ENCODE results near the gene TPRN. TPM values are rescaled to one million over a fixed set of nuclear protein-coding genes. Genes with fewer than 3 reads are reported as not detected.

The TPRN gene
- total RNA-seq, 1 donor from 2014 or later = 16.0 TPM

DNA sequence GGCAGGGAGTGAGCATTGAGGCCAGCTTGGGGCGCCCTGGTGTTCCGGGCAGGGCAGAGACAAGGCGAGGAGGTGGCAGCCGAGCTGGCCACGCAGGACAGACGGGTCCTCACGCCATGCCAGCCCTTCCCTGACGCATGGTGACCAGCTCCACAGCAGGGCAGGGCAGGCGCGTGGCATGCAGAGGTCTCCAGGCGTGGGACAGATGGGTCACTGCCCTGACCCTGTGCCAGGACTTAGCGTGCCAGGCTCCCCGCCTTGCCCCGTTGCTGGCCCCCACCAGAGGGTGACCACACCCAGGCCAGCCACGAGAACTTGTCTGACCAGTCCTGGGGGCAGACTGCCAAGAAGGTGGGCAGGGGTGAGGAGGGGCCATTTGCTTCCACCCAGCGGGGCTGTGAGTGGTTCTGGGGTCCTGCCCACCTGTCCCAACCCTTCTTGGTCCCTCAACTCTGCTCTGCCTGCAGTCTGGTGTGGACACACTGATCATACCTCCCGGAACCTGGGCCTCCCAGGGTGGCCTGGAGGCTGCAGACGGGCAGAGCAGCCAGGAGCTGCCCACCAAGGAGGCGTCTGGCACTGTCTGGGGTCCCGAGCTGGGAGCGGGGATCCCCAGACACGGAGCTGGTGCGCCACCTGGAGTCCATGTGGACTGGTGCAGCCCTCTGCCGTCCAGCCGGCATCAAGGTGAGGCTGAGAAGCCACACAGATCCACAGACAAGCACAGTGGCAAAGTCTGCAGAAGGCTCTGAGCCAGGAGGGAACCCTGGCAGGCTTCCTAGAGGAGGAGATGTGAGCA, 26.7 kb upstream of the TPRN start, which contains the start of gene RNF224:
RNF224 (plus strand) TSS at position 449 of the 799 bp plus-strand sequence. CDS start 834 bp downstream, outside the sequence.
- Histone ChIP-seq H3K4me2 (ENCODE audit: low read length) (peak within 1 kb of the TSS; percentile 35), H3K79me2 (ENCODE audit: insufficient read depth, low read length) (no peaks in the 10 kb centered on the region), H3K4me3 (ENCODE audit: insufficient read depth, low read depth, low read length) (no peak within 1 kb of the TSS), H3K9ac (ENCODE audit: low read length) (no peak within 1 kb of the TSS), H3K36me3 (ENCODE audit: insufficient read depth, low read length) (no peaks in the 10 kb centered on the region), H3K4me1 (ENCODE audit: insufficient read depth, low read length) (peaks cover 22% of the 10 kb centered on the region), H3K27ac (ENCODE audit: low read depth, low read length) (no peak within 1 kb of the TSS), H3K27me3 (ENCODE audit: insufficient read depth, low read length) (no peaks in the 10 kb centered on the region), H4K20me1 (ENCODE audit: insufficient read depth, low read length) (no peaks in the 10 kb centered on the region), H2AFZ (ENCODE audit: low read depth, low read length) (peak within 1 kb of the TSS; percentile 18), H3K9me3 (ENCODE audit: insufficient read depth, low read depth, low read length) (no peaks in the 10 kb centered on the region)
- Mint-ChIP-seq H3K27me3 (ENCODE audit: low read depth, unreplicated experiment) (no peaks in the 10 kb centered on the region), H3K9me3 (ENCODE audit: unreplicated experiment) (no peaks in the 10 kb centered on the region), H3K4me1 (ENCODE audit: low read depth, unreplicated experiment) (peaks cover 4% of the 10 kb centered on the region), H3K36me3 (ENCODE audit: low read depth, unreplicated experiment) (no peaks in the 10 kb centered on the region), H3K4me3 (ENCODE audit: unreplicated experiment) (no peak within 1 kb of the TSS), H3K27ac (ENCODE audit: unreplicated experiment) (peak within 1 kb of the TSS; percentile 77)
- no peak for FAIRE-seq
- peak; percentile 27 for DNase-seq (ENCODE audit: low read depth)
- TF ChIP-seq EZH2 (IDR thresholded peaks at IDR 0.05; ENCODE audit: insufficient read depth, low read length) = no peak
- TF ChIP-seq, protein P1, sequence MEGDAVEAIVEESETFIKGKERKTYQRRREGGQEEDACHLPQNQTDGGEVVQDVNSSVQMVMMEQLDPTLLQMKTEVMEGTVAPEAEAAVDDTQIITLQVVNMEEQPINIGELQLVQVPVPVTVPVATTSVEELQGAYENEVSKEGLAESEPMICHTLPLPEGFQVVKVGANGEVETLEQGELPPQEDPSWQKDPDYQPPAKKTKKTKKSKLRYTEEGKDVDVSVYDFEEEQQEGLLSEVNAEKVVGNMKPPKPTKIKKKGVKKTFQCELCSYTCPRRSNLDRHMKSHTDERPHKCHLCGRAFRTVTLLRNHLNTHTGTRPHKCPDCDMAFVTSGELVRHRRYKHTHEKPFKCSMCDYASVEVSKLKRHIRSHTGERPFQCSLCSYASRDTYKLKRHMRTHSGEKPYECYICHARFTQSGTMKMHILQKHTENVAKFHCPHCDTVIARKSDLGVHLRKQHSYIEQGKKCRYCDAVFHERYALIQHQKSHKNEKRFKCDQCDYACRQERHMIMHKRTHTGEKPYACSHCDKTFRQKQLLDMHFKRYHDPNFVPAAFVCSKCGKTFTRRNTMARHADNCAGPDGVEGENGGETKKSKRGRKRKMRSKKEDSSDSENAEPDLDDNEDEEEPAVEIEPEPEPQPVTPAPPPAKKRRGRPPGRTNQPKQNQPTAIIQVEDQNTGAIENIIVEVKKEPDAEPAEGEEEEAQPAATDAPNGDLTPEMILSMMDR (IDR thresholded peaks at IDR 0.05; ENCODE audit: insufficient read depth, low read depth, low read length) = peak; percentile 61

- no peak overlapping the region for H3K27ac ChIP-seq (ENCODE audit: low read depth, low read length)
- Mint-ChIP-seq H3K4me1 (ENCODE audit: low read depth, unreplicated experiment) (peaks cover 4% of the 10 kb centered on the region), H3K9me3 (ENCODE audit: unreplicated experiment) (no peaks in the 10 kb centered on the region), H3K27ac (ENCODE audit: unreplicated experiment) (no peak overlapping the region), H3K4me3 (ENCODE audit: unreplicated experiment) (no peak overlapping the region), H3K27me3 (ENCODE audit: low read depth, unreplicated experiment) (no peaks in the 10 kb centered on the region), H3K36me3 (ENCODE audit: low read depth, unreplicated experiment) (no peaks in the 10 kb centered on the region)
- H3K27me3 ChIP-seq (ENCODE audit: insufficient read depth, low read length) = no peaks in the 10 kb centered on the region
- no peaks in the 10 kb centered on the region for H4K20me1 ChIP-seq (ENCODE audit: insufficient read depth, low read length)
- H3K79me2 ChIP-seq (ENCODE audit: insufficient read depth, low read length) = no peaks in the 10 kb centered on the region
- DNase-seq (ENCODE audit: low read depth) (no peak), FAIRE-seq (no peak)
- TF ChIP-seq EZH2 (IDR thresholded peaks at IDR 0.05; ENCODE audit: insufficient read depth, low read length) = no peak
- TF ChIP-seq, protein P1 (IDR thresholded peaks at IDR 0.05; ENCODE audit: insufficient read depth, low read depth, low read length) = no peak
- H2AFZ ChIP-seq (ENCODE audit: low read depth, low read length) = no peak overlapping the region
- H3K9me3 ChIP-seq (ENCODE audit: insufficient read depth, low read depth, low read length) = no peaks in the 10 kb centered on the region
- no peak overlapping the region for H3K4me2 ChIP-seq (ENCODE audit: low read length)
- no peak overlapping the region for H3K9ac ChIP-seq (ENCODE audit: low read length)
- H3K4me3 ChIP-seq (ENCODE audit: insufficient read depth, low read depth, low read length) = no peak overlapping the region
- no peaks in the 10 kb centered on the region for H3K36me3 ChIP-seq (ENCODE audit: insufficient read depth, low read length)
- H3K4me1 ChIP-seq (ENCODE audit: insufficient read depth, low read length) = peaks cover 22% of the 10 kb centered on the region
Observed at GRCh38 chr9:137226338-137227053, 26.0 kb upstream of the TPRN start.
